Measurements from ENCODE around the gene ZBTB7C. TPM values are rescaled to one million over a fixed set of nuclear protein-coding genes. Genes with fewer than 3 reads are reported as not detected.

Gene ZBTB7C
- total RNA-seq, 1 donor from 2014 or later: 0.61 TPM

GRCh38 chr18:48228841-48229240 is 180.3 kb downstream of the ZBTB7C start:
- Mint-ChIP-seq H3K27me3 (ENCODE audit: low read depth) (peaks cover 6% of the 10 kb centered on the region), H3K4me1 (peaks cover 4% of the 10 kb centered on the region), H3K4me3 (no peak overlapping the region), H3K27ac (ENCODE audit: unreplicated experiment) (peak overlapping the region; percentile 24), H3K9me3 (no peaks in the 10 kb centered on the region), H3K36me3 (ENCODE audit: low read depth) (no peaks in the 10 kb centered on the region)
- TF ChIP-seq CTCF (conservative IDR thresholded peaks at IDR 0.05): no peak
- DNase-seq (ENCODE audit: low read depth, low spot score): no peak

- no peaks in the 10 kb centered on the region for H3K36me3 Mint-ChIP-seq (ENCODE audit: low read depth)
- TF ChIP-seq CTCF (conservative IDR thresholded peaks at IDR 0.05): no peak
- H3K9me3 Mint-ChIP-seq: no peaks in the 10 kb centered on the region
- DNase-seq (ENCODE audit: low read depth, low spot score): no peak
- H3K4me3 Mint-ChIP-seq: no peak overlapping the region
- peak overlapping the region; percentile 24 for H3K27ac Mint-ChIP-seq (ENCODE audit: unreplicated experiment)
- peaks cover 4% of the 10 kb centered on the region for H3K4me1 Mint-ChIP-seq
- peaks cover 6% of the 10 kb centered on the region for H3K27me3 Mint-ChIP-seq (ENCODE audit: low read depth)
Measured at GRCh38 chr18:48228301-48228715, 180.9 kb downstream of the ZBTB7C start.

- TF ChIP-seq CTCF (conservative IDR thresholded peaks at IDR 0.05): no peak
- no peak for DNase-seq (ENCODE audit: low read depth, low spot score)
- Mint-ChIP-seq H3K4me3 (no peak overlapping the region), H3K27me3 (ENCODE audit: low read depth) (peaks cover 6% of the 10 kb centered on the region), H3K36me3 (ENCODE audit: low read depth) (no peaks in the 10 kb centered on the region), H3K4me1 (peaks cover 4% of the 10 kb centered on the region), H3K27ac (ENCODE audit: unreplicated experiment) (no peak overlapping the region), H3K9me3 (no peaks in the 10 kb centered on the region)
Measured at GRCh38 chr18:48227206-48227605, 182.0 kb downstream of the ZBTB7C start.

- no peak overlapping the region for H3K27ac Mint-ChIP-seq (ENCODE audit: unreplicated experiment)
- DNase-seq (ENCODE audit: low read depth, low spot score): no peak
- H3K4me1 Mint-ChIP-seq: peaks cover 4% of the 10 kb centered on the region
- no peak for TF ChIP-seq CTCF (conservative IDR thresholded peaks at IDR 0.05)
- H3K27me3 Mint-ChIP-seq (ENCODE audit: low read depth): peaks cover 6% of the 10 kb centered on the region
- H3K36me3 Mint-ChIP-seq (ENCODE audit: low read depth): no peaks in the 10 kb centered on the region
- no peak overlapping the region for H3K4me3 Mint-ChIP-seq
- H3K9me3 Mint-ChIP-seq: no peaks in the 10 kb centered on the region
Measured at GRCh38 chr18:48226401-48226800, 182.8 kb downstream of the ZBTB7C start.

GRCh38 chr18:48222118-48222517 is 187.1 kb downstream of the ZBTB7C start:
- Mint-ChIP-seq H3K4me3 (no peak overlapping the region), H3K4me1 (no peaks in the 10 kb centered on the region), H3K9me3 (no peaks in the 10 kb centered on the region), H3K27me3 (ENCODE audit: low read depth) (no peaks in the 10 kb centered on the region), H3K36me3 (ENCODE audit: low read depth) (no peaks in the 10 kb centered on the region), H3K27ac (ENCODE audit: unreplicated experiment) (no peak overlapping the region)
- DNase-seq (ENCODE audit: low read depth, low spot score): no peak
- no peak for TF ChIP-seq CTCF (conservative IDR thresholded peaks at IDR 0.05)

All from neural crest cell (in vitro differentiated cells).